Immature natural killer cell (primary cell): Measurements from ENCODE around the gene TTC21A. TPM values are rescaled to one million over a fixed set of nuclear protein-coding genes. Genes with fewer than 3 reads are reported as not detected.

Source experiments
- DNase-seq, 3 donors: peaks; one replicate each; pipeline ENCODE4 v3.0.0; 2022; ENCODE audit warnings: mixed read lengths in 1 of 3
- H3K27ac Mint-ChIP-seq, 6 donors: one replicate each; pipeline ENCODE4 v1.8.0; 2020; ENCODE audit warnings: mixed read lengths in 6 of 6, mild to moderate bottlenecking in 5 of 6, inconsistent platforms in 4 of 6, moderate library complexity in 3 of 6
- H3K27me3 Mint-ChIP-seq, 3 donors: one replicate each; pipeline ENCODE4 v1.8.0; 2020 to 2021; ENCODE audit warnings: low read depth in 3 of 3, mild to moderate bottlenecking in 3 of 3, mixed read lengths in 3 of 3, moderate library complexity in 3 of 3, inconsistent platforms in 1 of 3
- H3K36me3 Mint-ChIP-seq, 3 donors: one replicate each; pipeline ENCODE4 v1.8.0; 2020; ENCODE audit warnings: mixed read lengths in 3 of 3, inconsistent platforms in 2 of 3, mild to moderate bottlenecking in 2 of 3
- H3K4me1 Mint-ChIP-seq, 2 donors: one replicate each; pipeline ENCODE4 v1.8.0; 2020; ENCODE audit warnings: inconsistent platforms in 2 of 2, mild to moderate bottlenecking in 2 of 2, mixed read lengths in 2 of 2, moderate library complexity in 1 of 2
- H3K4me3 Mint-ChIP-seq, 5 donors: one replicate each; pipeline ENCODE4 v1.8.0; 2020; ENCODE audit warnings: mild to moderate bottlenecking in 5 of 5, mixed read lengths in 5 of 5, inconsistent platforms in 3 of 5, moderate library complexity in 3 of 5
- H3K9me3 Mint-ChIP-seq, 6 donors: one replicate each; pipeline ENCODE4 v1.8.0; 2020; ENCODE audit warnings: mild to moderate bottlenecking in 6 of 6, mixed read lengths in 6 of 6, inconsistent platforms in 4 of 6, moderate library complexity in 3 of 6
- polyA plus RNA-seq, 3 donors: library from polyadenylated mRNA; unstranded; fragments of 300-500 nt; fragmentation: Illumina TruSeq; gene quantifications; one replicate each; pipeline ENCODE4 v1.2.3, GENCODE V29; 2021

Gene TTC21A
- polyA plus RNA-seq, 3 donors from 2014 or later, result 0.39 to 0.45 TPM; not detected in 1

GRCh38 chr3:39128951-39129350, 21.5 kb downstream of the TTC21A start:
- H3K4me3 Mint-ChIP-seq, result no peak overlapping the region
- peaks cover 2 to 4% (median 2%) of the 10 kb centered on the region in 3 donors for H3K27me3 Mint-ChIP-seq
- peaks cover 23 to 24% of the 10 kb centered on the region in 2 donors for H3K4me1 Mint-ChIP-seq
- no peak overlapping the region for H3K27ac Mint-ChIP-seq
- H3K9me3 Mint-ChIP-seq, result no peaks in the 10 kb centered on the region
- H3K36me3 Mint-ChIP-seq, result peaks cover 0 to 3% (median 0%) of the 10 kb centered on the region in 3 donors
- DNase-seq, result no peak

- DNase-seq, result no peak
- no peak overlapping the region for H3K4me3 Mint-ChIP-seq
- H3K27ac Mint-ChIP-seq, result peak overlapping the region in 1 of 6 donors; percentile 3
- H3K36me3 Mint-ChIP-seq, result no peaks in the 10 kb centered on the region
- H3K27me3 Mint-ChIP-seq, result peaks cover 2 to 4% (median 2%) of the 10 kb centered on the region in 3 donors
- H3K4me1 Mint-ChIP-seq, result peaks cover 23 to 24% of the 10 kb centered on the region in 2 donors
- no peaks in the 10 kb centered on the region for H3K9me3 Mint-ChIP-seq
Observed at GRCh38 chr3:39130026-39130425, 22.5 kb downstream of the TTC21A start.

GRCh38 chr3:39130693-39131265, 23.3 kb downstream of the TTC21A start:
- DNase-seq, result no peak
- no peaks in the 10 kb centered on the region for H3K9me3 Mint-ChIP-seq
- peaks cover 23 to 24% of the 10 kb centered on the region in 2 donors for H3K4me1 Mint-ChIP-seq

GRCh38 chr3:39132096-39133092, 24.9 kb downstream of the TTC21A start:
- H3K27ac Mint-ChIP-seq, result no peak overlapping the region
- no peaks in the 10 kb centered on the region for H3K9me3 Mint-ChIP-seq
- H3K4me3 Mint-ChIP-seq, result no peak overlapping the region
- no peaks in the 10 kb centered on the region for H3K36me3 Mint-ChIP-seq
- peaks cover 0 to 7% (median 2%) of the 10 kb centered on the region in 3 donors for H3K27me3 Mint-ChIP-seq
- no peak for DNase-seq
- peaks cover 14 to 15% of the 10 kb centered on the region in 2 donors for H3K4me1 Mint-ChIP-seq

More at GRCh38 chr3:39130693-39131265, 23.3 kb downstream of the TTC21A start:
- H3K4me3 Mint-ChIP-seq, result no peak overlapping the region
- no peak overlapping the region for H3K27ac Mint-ChIP-seq
- peaks cover 2 to 4% (median 2%) of the 10 kb centered on the region in 3 donors for H3K27me3 Mint-ChIP-seq
- no peaks in the 10 kb centered on the region for H3K36me3 Mint-ChIP-seq

- H3K27ac Mint-ChIP-seq, result no peak overlapping the region
- no peaks in the 10 kb centered on the region for H3K9me3 Mint-ChIP-seq
- H3K36me3 Mint-ChIP-seq, result peaks cover 0 to 4% (median 0%) of the 10 kb centered on the region in 3 donors
- no peak for DNase-seq
- peaks cover 0 to 10% (median 6%) of the 10 kb centered on the region in 3 donors for H3K27me3 Mint-ChIP-seq
- H3K4me3 Mint-ChIP-seq, result no peak overlapping the region
- H3K4me1 Mint-ChIP-seq, result peaks cover 7 to 8% of the 10 kb centered on the region in 2 donors
Observed at GRCh38 chr3:39133093-39133490, 25.6 kb downstream of the TTC21A start.

GRCh38 chr3:39133822-39134221, 26.3 kb downstream of the TTC21A start:
- peaks cover 0 to 4% (median 0%) of the 10 kb centered on the region in 3 donors for H3K36me3 Mint-ChIP-seq
- no peak overlapping the region for H3K4me3 Mint-ChIP-seq
- H3K27me3 Mint-ChIP-seq, result peaks cover 0 to 11% (median 11%) of the 10 kb centered on the region in 3 donors
- no peak overlapping the region for H3K27ac Mint-ChIP-seq
- peaks cover under 1% of the 10 kb centered on the region in 2 donors for H3K4me1 Mint-ChIP-seq
- H3K9me3 Mint-ChIP-seq, result no peaks in the 10 kb centered on the region
- no peak for DNase-seq

GRCh38 chr3:39134305-39134704, 26.8 kb downstream of the TTC21A start:
- Mint-ChIP-seq H3K4me1 (no peaks in the 10 kb centered on the region), H3K27me3 (peaks cover 0 to 15% (median 13%) of the 10 kb centered on the region in 3 donors), H3K9me3 (no peaks in the 10 kb centered on the region), H3K4me3 (no peak overlapping the region), H3K36me3 (peaks cover 0 to 4% (median 0%) of the 10 kb centered on the region in 3 donors), H3K27ac (no peak overlapping the region)
- DNase-seq, result no peak

GRCh38 chr3:39135170-39135805, 27.8 kb downstream of the TTC21A start:
- DNase-seq, result no peak
- Mint-ChIP-seq H3K9me3 (no peaks in the 10 kb centered on the region), H3K4me1 (no peaks in the 10 kb centered on the region), H3K36me3 (peaks cover 0 to 4% (median 2%) of the 10 kb centered on the region in 3 donors), H3K27me3 (peaks cover 0 to 18% (median 16%) of the 10 kb centered on the region in 3 donors), H3K4me3 (no peak overlapping the region), H3K27ac (no peak overlapping the region)

- H3K9me3 Mint-ChIP-seq, result no peaks in the 10 kb centered on the region
- H3K4me3 Mint-ChIP-seq, result no peak overlapping the region
- peak overlapping the region in 1 of 6 donors; percentile 37 for H3K27ac Mint-ChIP-seq
- DNase-seq, result no peak
- H3K36me3 Mint-ChIP-seq, result peaks cover 4 to 15% (median 5%) of the 10 kb centered on the region in 3 donors
- H3K27me3 Mint-ChIP-seq, result peaks cover 14 to 28% (median 26%) of the 10 kb centered on the region in 3 donors
- H3K4me1 Mint-ChIP-seq, result no peaks in the 10 kb centered on the region
Observed at GRCh38 chr3:39136533-39137434, 29.3 kb downstream of the TTC21A start.

GRCh38 chr3:39137435-39137936, 30.0 kb downstream of the TTC21A start:
- H3K27me3 Mint-ChIP-seq, result peaks cover 17 to 35% (median 27%) of the 10 kb centered on the region in 3 donors
- peak overlapping the region in 1 of 5 donors; percentile 3 for H3K4me3 Mint-ChIP-seq
- H3K36me3 Mint-ChIP-seq, result peaks cover 5 to 19% (median 6%) of the 10 kb centered on the region in 3 donors
- no peak for DNase-seq
- H3K27ac Mint-ChIP-seq, result peak overlapping the region in 2 of 6 donors; percentile 39 to 74
- no peaks in the 10 kb centered on the region for H3K9me3 Mint-ChIP-seq
- peaks cover 0 to under 1% of the 10 kb centered on the region in 2 donors for H3K4me1 Mint-ChIP-seq

GRCh38 chr3:39137991-39138803, 30.7 kb downstream of the TTC21A start:
- Mint-ChIP-seq H3K4me3 (peak overlapping the region in 1 of 5 donors; percentile 3), H3K4me1 (peaks cover 0 to 3% of the 10 kb centered on the region in 2 donors), H3K27ac (peak overlapping the region in 2 of 6 donors; percentile 39 to 74), H3K27me3 (peaks cover 21 to 42% (median 31%) of the 10 kb centered on the region in 3 donors), H3K36me3 (peaks cover 8 to 25% (median 9%) of the 10 kb centered on the region in 3 donors), H3K9me3 (no peaks in the 10 kb centered on the region)
- DNase-seq, result no peak
